ENCODE data around the gene ADAM12.

ADAM12 gene

GRCh38 chr10:126006264-126006663 is 382.0 kb downstream of the ADAM12 start:
- Histone ChIP-seq H3K9me3 (ENCODE audit: low read depth, low read length) (no peaks in the 10 kb centered on the region), H3K36me3 (ENCODE audit: insufficient read depth, low read length) (no peaks in the 10 kb centered on the region), H3K9ac (ENCODE audit: insufficient read length) (no peak overlapping the region), H3K4me3 (no peak overlapping the region), H3K27ac (no peak overlapping the region)
- no peak for TF ChIP-seq EZH2 (IDR thresholded peaks at IDR 0.05)
- no peak for TF ChIP-seq POLR2AphosphoS5 (IDR thresholded peaks at IDR 0.05; ENCODE audit: borderline replicate concordance, low read depth, low read length)
- no peak for TF ChIP-seq FOXP2 (optimal IDR thresholded peaks at IDR 0.05; ENCODE audit: control extremely low read depth, extremely low read length, insufficient read depth)
- DNase-seq (ENCODE audit: low read depth, low spot score) = no peak

GRCh38 chr10:126004752-126005151 is 383.5 kb downstream of the ADAM12 start:
- H3K27ac ChIP-seq = no peak overlapping the region
- H3K9ac ChIP-seq (ENCODE audit: insufficient read length) = no peak overlapping the region
- no peaks in the 10 kb centered on the region for H3K36me3 ChIP-seq (ENCODE audit: insufficient read depth, low read length)
- no peak overlapping the region for H3K4me3 ChIP-seq
- H3K9me3 ChIP-seq (ENCODE audit: low read depth, low read length) = no peaks in the 10 kb centered on the region
- DNase-seq (ENCODE audit: low read depth, low spot score) = no peak
- TF ChIP-seq FOXP2 (optimal IDR thresholded peaks at IDR 0.05; ENCODE audit: control extremely low read depth, extremely low read length, insufficient read depth) (no peak), POLR2AphosphoS5 (IDR thresholded peaks at IDR 0.05; ENCODE audit: borderline replicate concordance, low read depth, low read length) (no peak), EZH2 (IDR thresholded peaks at IDR 0.05) (no peak)

GRCh38 chr10:126001576-126001975 is 386.7 kb downstream of the ADAM12 start:
- DNase-seq (ENCODE audit: low read depth, low spot score) = no peak
- H3K4me3 ChIP-seq = no peak overlapping the region
- no peak for TF ChIP-seq POLR2AphosphoS5 (IDR thresholded peaks at IDR 0.05; ENCODE audit: borderline replicate concordance, low read depth, low read length)
- no peak for TF ChIP-seq FOXP2 (optimal IDR thresholded peaks at IDR 0.05; ENCODE audit: control extremely low read depth, extremely low read length, insufficient read depth)
- no peak for TF ChIP-seq EZH2 (IDR thresholded peaks at IDR 0.05)
- H3K9ac ChIP-seq (ENCODE audit: insufficient read length) = no peak overlapping the region
- no peak overlapping the region for H3K27ac ChIP-seq
- no peaks in the 10 kb centered on the region for H3K9me3 ChIP-seq (ENCODE audit: low read depth, low read length)
- no peaks in the 10 kb centered on the region for H3K36me3 ChIP-seq (ENCODE audit: insufficient read depth, low read length)

GRCh38 chr10:125999694-126000093 is 388.6 kb downstream of the ADAM12 start:
- DNase-seq (ENCODE audit: low read depth, low spot score) = no peak
- H3K4me3 ChIP-seq = no peak overlapping the region
- no peaks in the 10 kb centered on the region for H3K9me3 ChIP-seq (ENCODE audit: low read depth, low read length)
- no peak overlapping the region for H3K27ac ChIP-seq
- no peak overlapping the region for H3K9ac ChIP-seq (ENCODE audit: insufficient read length)
- H3K36me3 ChIP-seq (ENCODE audit: insufficient read depth, low read length) = no peaks in the 10 kb centered on the region
- no peak for TF ChIP-seq FOXP2 (optimal IDR thresholded peaks at IDR 0.05; ENCODE audit: control extremely low read depth, extremely low read length, insufficient read depth)
- no peak for TF ChIP-seq POLR2AphosphoS5 (IDR thresholded peaks at IDR 0.05; ENCODE audit: borderline replicate concordance, low read depth, low read length)
- no peak for TF ChIP-seq EZH2 (IDR thresholded peaks at IDR 0.05)

GRCh38 chr10:125997586-125997985 is 390.7 kb downstream of the ADAM12 start:
- Histone ChIP-seq H3K9ac (ENCODE audit: insufficient read length) (no peak overlapping the region), H3K4me3 (no peak overlapping the region), H3K9me3 (ENCODE audit: low read depth, low read length) (no peaks in the 10 kb centered on the region), H3K27ac (no peak overlapping the region), H3K36me3 (ENCODE audit: insufficient read depth, low read length) (no peaks in the 10 kb centered on the region)
- DNase-seq (ENCODE audit: low read depth, low spot score) = no peak
- TF ChIP-seq POLR2AphosphoS5 (IDR thresholded peaks at IDR 0.05; ENCODE audit: borderline replicate concordance, low read depth, low read length) = no peak
- no peak for TF ChIP-seq FOXP2 (optimal IDR thresholded peaks at IDR 0.05; ENCODE audit: control extremely low read depth, extremely low read length, insufficient read depth)
- TF ChIP-seq EZH2 (IDR thresholded peaks at IDR 0.05) = no peak

GRCh38 chr10:125995726-125996304 is 392.5 kb downstream of the ADAM12 start:
- H3K9ac ChIP-seq (ENCODE audit: insufficient read length) = no peak overlapping the region
- no peaks in the 10 kb centered on the region for H3K9me3 ChIP-seq (ENCODE audit: low read depth, low read length)
- no peak overlapping the region for H3K27ac ChIP-seq

GRCh38 chr10:125994601-125995000 is 393.7 kb downstream of the ADAM12 start:
- TF ChIP-seq EZH2 (IDR thresholded peaks at IDR 0.05) (no peak), FOXP2 (optimal IDR thresholded peaks at IDR 0.05; ENCODE audit: control extremely low read depth, extremely low read length, insufficient read depth) (no peak), POLR2AphosphoS5 (IDR thresholded peaks at IDR 0.05; ENCODE audit: borderline replicate concordance, low read depth, low read length) (no peak)
- DNase-seq (ENCODE audit: low read depth, low spot score) = no peak
- Histone ChIP-seq H3K27ac (no peak overlapping the region), H3K9ac (ENCODE audit: insufficient read length) (no peak overlapping the region), H3K9me3 (ENCODE audit: low read depth, low read length) (no peaks in the 10 kb centered on the region), H3K36me3 (ENCODE audit: insufficient read depth, low read length) (no peaks in the 10 kb centered on the region), H3K4me3 (no peak overlapping the region)

More at GRCh38 chr10:125995726-125996304, 392.5 kb downstream of the ADAM12 start:
- TF ChIP-seq EZH2 (IDR thresholded peaks at IDR 0.05) = no peak
- no peak for TF ChIP-seq FOXP2 (optimal IDR thresholded peaks at IDR 0.05; ENCODE audit: control extremely low read depth, extremely low read length, insufficient read depth)
- no peak for TF ChIP-seq POLR2AphosphoS5 (IDR thresholded peaks at IDR 0.05; ENCODE audit: borderline replicate concordance, low read depth, low read length)
- Histone ChIP-seq H3K36me3 (ENCODE audit: insufficient read depth, low read length) (no peaks in the 10 kb centered on the region), H3K4me3 (no peak overlapping the region)
- DNase-seq (ENCODE audit: low read depth, low spot score) = no peak

- H3K27ac ChIP-seq = no peak overlapping the region
- H3K9ac ChIP-seq (ENCODE audit: insufficient read length) = no peak overlapping the region
- no peak for DNase-seq (ENCODE audit: low read depth, low spot score)
- TF ChIP-seq FOXP2 (optimal IDR thresholded peaks at IDR 0.05; ENCODE audit: control extremely low read depth, extremely low read length, insufficient read depth) (no peak), EZH2 (IDR thresholded peaks at IDR 0.05) (no peak), POLR2AphosphoS5 (IDR thresholded peaks at IDR 0.05; ENCODE audit: borderline replicate concordance, low read depth, low read length) (no peak)
- H3K4me3 ChIP-seq = no peak overlapping the region
- no peaks in the 10 kb centered on the region for H3K36me3 ChIP-seq (ENCODE audit: insufficient read depth, low read length)
- H3K9me3 ChIP-seq (ENCODE audit: low read depth, low read length) = no peaks in the 10 kb centered on the region
Observed at GRCh38 chr10:125992254-125992653, 396.0 kb downstream of the ADAM12 start.

- Histone ChIP-seq H3K36me3 (ENCODE audit: insufficient read depth, low read length) (no peaks in the 10 kb centered on the region), H3K27ac (no peak overlapping the region), H3K9ac (ENCODE audit: insufficient read length) (no peak overlapping the region), H3K9me3 (ENCODE audit: low read depth, low read length) (no peaks in the 10 kb centered on the region), H3K4me3 (no peak overlapping the region)
- no peak for DNase-seq (ENCODE audit: low read depth, low spot score)
- TF ChIP-seq POLR2AphosphoS5 (IDR thresholded peaks at IDR 0.05; ENCODE audit: borderline replicate concordance, low read depth, low read length) = no peak
- TF ChIP-seq EZH2 (IDR thresholded peaks at IDR 0.05) = no peak
- TF ChIP-seq FOXP2 (optimal IDR thresholded peaks at IDR 0.05; ENCODE audit: control extremely low read depth, extremely low read length, insufficient read depth) = no peak
Observed at GRCh38 chr10:125991392-125991791, 396.9 kb downstream of the ADAM12 start.

Data from SK-N-MC (cell line).